HL-60 (cell line): ENCODE data around the gene AAK1.
"Not testable (repeated sequence)": the region's sequence is repeated elsewhere in the genome, so short reads cannot be mapped to it uniquely, and the experiment has no call there.

Experiments
- DNase-seq, 2 experiments: peaks; one replicate each; pipeline ENCODE4 v3.0.0-alpha.2; 2010 to 2020; ENCODE audit warnings: low read depth in 1 of 2, low spot score in 1 of 2
- H3K27ac ChIP-seq: fragments of 250-450 bp; sonication (Bioruptor Pico); replicated peaks from 2 replicates; pipeline ENCODE4 v1.5.1; 2020; ENCODE audit warnings: mild to moderate bottlenecking, moderate library complexity
- H3K27me3 ChIP-seq: fragments of 250-450 bp; sonication (Bioruptor Pico); 2 replicates; pipeline ENCODE4 v1.5.1; 2021; ENCODE audit warnings: mild to moderate bottlenecking, moderate library complexity; ENCODE audit not compliant: insufficient read depth, poor library complexity, severe bottlenecking
- H3K4me3 ChIP-seq: replicated peaks from 2 replicates; pipeline ENCODE4 v1.5.1; 2011; ENCODE audit warnings: mild to moderate bottlenecking, control low read depth, low read length; ENCODE audit not compliant: insufficient read depth
- GABPA ChIP-seq: IDR thresholded peaks from 2 replicates; pipeline ENCODE4 v1.6.1; 2012; ENCODE audit warnings: low read depth
- POLR2AphosphoS5 ChIP-seq: IDR thresholded peaks from 2 replicates; pipeline ENCODE4 v1.6.1; 2012; ENCODE audit warnings: low read depth
- REST ChIP-seq: IDR thresholded peaks from 2 replicates; pipeline ENCODE4 v1.6.1; 2012; ENCODE audit warnings: low read depth; ENCODE audit not compliant: insufficient replicate concordance
- SPI1 ChIP-seq: IDR thresholded peaks from 2 replicates; pipeline ENCODE4 v1.6.1; 2012; ENCODE audit warnings: low read depth, mild to moderate bottlenecking, borderline replicate concordance
- TF ChIP-seq, protein P1 (sequence below): IDR thresholded peaks from one replicate; pipeline ENCODE4 v1.5.1; 2011; ENCODE audit warnings: low read length, control low read depth, inconsistent platforms; ENCODE audit not compliant: insufficient read depth

Gene AAK1

GRCh38 chr2:69659349-69659748 lies 15.8 kb upstream of the AAK1 start:
- TF ChIP-seq GABPA (no peak), REST (no peak)
- TF ChIP-seq, protein P1, sequence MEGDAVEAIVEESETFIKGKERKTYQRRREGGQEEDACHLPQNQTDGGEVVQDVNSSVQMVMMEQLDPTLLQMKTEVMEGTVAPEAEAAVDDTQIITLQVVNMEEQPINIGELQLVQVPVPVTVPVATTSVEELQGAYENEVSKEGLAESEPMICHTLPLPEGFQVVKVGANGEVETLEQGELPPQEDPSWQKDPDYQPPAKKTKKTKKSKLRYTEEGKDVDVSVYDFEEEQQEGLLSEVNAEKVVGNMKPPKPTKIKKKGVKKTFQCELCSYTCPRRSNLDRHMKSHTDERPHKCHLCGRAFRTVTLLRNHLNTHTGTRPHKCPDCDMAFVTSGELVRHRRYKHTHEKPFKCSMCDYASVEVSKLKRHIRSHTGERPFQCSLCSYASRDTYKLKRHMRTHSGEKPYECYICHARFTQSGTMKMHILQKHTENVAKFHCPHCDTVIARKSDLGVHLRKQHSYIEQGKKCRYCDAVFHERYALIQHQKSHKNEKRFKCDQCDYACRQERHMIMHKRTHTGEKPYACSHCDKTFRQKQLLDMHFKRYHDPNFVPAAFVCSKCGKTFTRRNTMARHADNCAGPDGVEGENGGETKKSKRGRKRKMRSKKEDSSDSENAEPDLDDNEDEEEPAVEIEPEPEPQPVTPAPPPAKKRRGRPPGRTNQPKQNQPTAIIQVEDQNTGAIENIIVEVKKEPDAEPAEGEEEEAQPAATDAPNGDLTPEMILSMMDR = no peak

DNA sequence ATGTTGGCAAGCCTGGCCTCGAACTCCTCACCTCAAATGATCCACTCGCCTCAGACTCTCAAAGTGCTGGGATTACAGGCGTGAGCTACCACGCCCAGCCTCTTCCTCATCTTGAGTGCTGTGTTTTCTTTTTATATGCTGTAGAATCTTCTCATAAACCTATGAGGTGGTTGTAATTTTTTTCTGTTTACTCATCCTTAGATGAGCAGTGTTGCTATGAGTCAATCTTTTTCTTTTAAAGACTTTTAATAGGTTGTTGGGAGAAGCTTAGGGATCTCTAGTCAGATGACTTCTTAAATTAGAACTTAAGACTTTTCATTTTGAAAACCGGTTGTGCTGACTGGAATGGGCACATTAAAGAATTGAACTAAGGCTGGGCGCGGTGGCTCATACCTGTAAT lies 8.7 kb upstream of the AAK1 start:
- H3K27me3 ChIP-seq = no peaks in the 10 kb centered on the region
- TF ChIP-seq POLR2AphosphoS5 = no peak
- no peak for TF ChIP-seq SPI1
- TF ChIP-seq, protein P1 = no peak
- no peak for TF ChIP-seq REST
- TF ChIP-seq GABPA = no peak
- H3K4me3 ChIP-seq = no peak overlapping the region
- DNase-seq = no peak
- H3K27ac ChIP-seq = no peak overlapping the region

More at GRCh38 chr2:69659349-69659748, 15.8 kb upstream of the AAK1 start:
- Histone ChIP-seq H3K27me3 (no peaks in the 10 kb centered on the region), H3K27ac (no peak overlapping the region), H3K4me3 (no peak overlapping the region)
- DNase-seq = no peak

DNA sequence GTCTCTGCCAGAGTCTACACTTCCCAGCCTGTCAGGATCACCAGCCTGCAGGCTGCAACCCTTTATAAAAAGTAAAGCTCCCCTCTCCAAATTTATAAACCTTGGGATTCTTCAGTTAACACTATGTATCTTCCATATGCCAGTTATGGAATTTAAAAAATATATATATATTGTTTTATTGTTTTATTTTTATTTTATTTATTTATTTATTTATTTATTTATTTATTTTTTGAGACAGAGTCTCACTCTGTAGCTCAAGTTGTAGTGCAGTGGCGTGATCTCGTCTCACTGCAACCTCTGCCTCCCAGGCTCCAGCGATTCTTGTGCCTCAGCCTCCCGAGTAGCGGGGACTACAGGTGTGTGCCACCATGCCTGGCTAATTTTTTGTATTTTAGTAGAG lies 3.7 kb upstream of the AAK1 start:
- not testable (repeated sequence) for H3K27me3 ChIP-seq, H3K27ac ChIP-seq, H3K4me3 ChIP-seq, DNase-seq

GRCh38 chr2:69646714-69647113 lies 3.2 kb upstream of the AAK1 start:
- no peak overlapping the region for H3K4me3 ChIP-seq
- DNase-seq = no peak
- no peak for TF ChIP-seq REST
- TF ChIP-seq, protein P1 = no peak
- TF ChIP-seq GABPA = no peak
- TF ChIP-seq POLR2AphosphoS5 = no peak
- TF ChIP-seq SPI1 = no peak
- no peaks in the 10 kb centered on the region for H3K27me3 ChIP-seq
- no peak overlapping the region for H3K27ac ChIP-seq
